Measurements from ENCODE around the gene ATG2A. TPM values are rescaled to one million over a fixed set of nuclear protein-coding genes. Genes with fewer than 3 reads are reported as not detected.

ATG2A gene
- total RNA-seq, 1 donor from 2014 or later = 13.1 TPM

GRCh38 chr11:64908766-64909165, 8.2 kb downstream of the ATG2A start:
- H3K27me3 ChIP-seq (ENCODE audit: low read depth) = no peaks in the 10 kb centered on the region
- H3K36me3 ChIP-seq = peaks cover 100% of the 10 kb centered on the region
- intact Hi-C loops (cut with micrococcal nuclease) = no loop called here
- DNase-seq = no peak
- H3K27ac ChIP-seq (replicated peaks) = no peak overlapping the region
- no peak for TF ChIP-seq CTCF (IDR thresholded peaks at IDR 0.05; ENCODE audit: borderline replicate concordance)
- no peaks in the 10 kb centered on the region for H3K4me1 ChIP-seq
- H3K4me3 ChIP-seq = no peak overlapping the region
- no peaks in the 10 kb centered on the region for H3K9me3 ChIP-seq (replicated peaks)

DNA sequence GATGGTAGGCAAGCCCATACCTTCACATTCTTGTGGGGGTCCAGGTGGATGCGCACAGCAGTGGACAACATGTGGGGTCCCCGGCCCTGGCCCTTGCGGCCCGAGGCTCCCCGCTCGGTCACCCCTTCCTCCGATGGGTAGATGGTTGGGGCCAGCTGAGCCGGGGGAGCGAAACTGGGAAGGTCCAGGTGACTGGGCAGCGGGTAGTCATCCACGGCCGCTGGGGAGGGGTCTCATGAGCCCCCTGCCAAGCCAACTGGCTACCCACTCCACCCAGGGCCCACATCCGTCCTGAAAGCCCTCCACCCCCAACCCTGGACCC, 10.7 kb downstream of the ATG2A start:
- Histone ChIP-seq H3K4me1 (no peaks in the 10 kb centered on the region), H3K36me3 (peaks cover 100% of the 10 kb centered on the region), H3K27ac (replicated peaks) (no peak overlapping the region), H3K27me3 (ENCODE audit: low read depth) (no peaks in the 10 kb centered on the region), H3K4me3 (no peak overlapping the region), H3K9me3 (replicated peaks) (no peaks in the 10 kb centered on the region)
- no peak for TF ChIP-seq CTCF (IDR thresholded peaks at IDR 0.05; ENCODE audit: borderline replicate concordance)
- DNase-seq = no peak
- intact Hi-C loops (cut with micrococcal nuclease) = no loop called here

DNA sequence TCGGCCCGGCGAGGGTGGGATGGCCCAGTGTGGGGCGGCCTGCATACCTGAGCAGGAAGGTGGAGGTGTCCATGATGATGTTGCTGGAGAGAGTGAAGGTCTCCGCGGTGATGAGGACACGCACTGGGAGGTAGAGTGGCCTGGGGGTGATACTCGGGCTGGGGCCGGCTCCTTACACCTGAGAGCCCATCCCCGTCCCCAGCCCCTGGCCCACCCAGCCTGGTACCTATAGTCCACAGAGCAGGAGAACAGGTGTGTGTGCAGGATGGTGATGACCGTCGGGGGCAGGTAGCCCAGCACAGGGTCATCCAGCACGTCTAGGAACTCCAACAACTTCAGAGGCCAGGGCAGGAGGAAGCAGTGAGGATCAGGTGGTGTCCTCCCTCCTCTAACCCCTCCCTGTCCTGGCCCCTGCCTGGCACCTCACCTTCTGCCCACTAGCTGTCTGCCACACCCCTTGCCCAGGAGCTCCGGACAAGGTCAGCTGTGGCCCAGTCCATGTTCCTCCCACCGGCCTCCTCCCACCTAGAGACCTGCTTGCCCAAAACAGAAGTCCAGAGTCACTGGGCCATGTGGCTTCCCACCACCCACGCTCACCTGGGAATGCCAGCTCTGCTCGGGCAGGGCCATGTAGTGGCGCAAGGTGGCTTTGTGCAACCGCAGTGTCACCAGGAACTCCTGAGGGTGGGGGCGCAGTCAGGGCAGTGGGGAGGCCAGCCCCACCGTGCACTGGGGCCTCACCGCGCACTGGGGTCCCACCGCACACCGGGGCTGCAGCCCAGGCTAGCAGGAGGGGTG, 11.3 kb downstream of the ATG2A start:
- Histone ChIP-seq H3K27ac (replicated peaks) (no peak overlapping the region), H3K4me3 (no peak overlapping the region), H3K4me1 (no peaks in the 10 kb centered on the region), H3K9me3 (replicated peaks) (no peaks in the 10 kb centered on the region), H3K36me3 (peaks cover 100% of the 10 kb centered on the region), H3K27me3 (ENCODE audit: low read depth) (no peaks in the 10 kb centered on the region)
- TF ChIP-seq CTCF (IDR thresholded peaks at IDR 0.05; ENCODE audit: borderline replicate concordance) = no peak
- no peak for DNase-seq
- intact Hi-C loops (cut with micrococcal nuclease) = no loop called here

- H3K9me3 ChIP-seq (replicated peaks) = no peaks in the 10 kb centered on the region
- no peak overlapping the region for H3K27ac ChIP-seq (replicated peaks)
- peaks cover 98% of the 10 kb centered on the region for H3K36me3 ChIP-seq
- DNase-seq = no peak
- H3K4me1 ChIP-seq = no peaks in the 10 kb centered on the region
- intact Hi-C loops (cut with micrococcal nuclease) = no loop called here
- H3K27me3 ChIP-seq (ENCODE audit: low read depth) = no peaks in the 10 kb centered on the region
- no peak overlapping the region for H3K4me3 ChIP-seq
- no peak for TF ChIP-seq CTCF (IDR thresholded peaks at IDR 0.05; ENCODE audit: borderline replicate concordance)
Observed at GRCh38 chr11:64903291-64903833, 13.6 kb downstream of the ATG2A start.

GRCh38 chr11:64902102-64902900, 14.7 kb downstream of the ATG2A start:
- H3K27ac ChIP-seq (replicated peaks) = no peak overlapping the region
- peaks cover 98% of the 10 kb centered on the region for H3K36me3 ChIP-seq
- intact Hi-C loops (cut with micrococcal nuclease) = no loop called here
- no peaks in the 10 kb centered on the region for H3K27me3 ChIP-seq (ENCODE audit: low read depth)
- no peaks in the 10 kb centered on the region for H3K4me1 ChIP-seq
- TF ChIP-seq CTCF (IDR thresholded peaks at IDR 0.05; ENCODE audit: borderline replicate concordance) = no peak
- H3K4me3 ChIP-seq = no peak overlapping the region
- DNase-seq = no peak
- H3K9me3 ChIP-seq (replicated peaks) = no peaks in the 10 kb centered on the region

Data from left ventricle myocardium inferior (tissue), 1 donor.